EL (cell line): Measurements from ENCODE around the gene S1PR5.
A peak's percentile ranks its signal among the peaks of the same experiment; 100 is the strongest.

Experiments used
- DNase-seq: peaks from one replicate; pipeline ENCODE4 v3.0.0-alpha.2; 2016

Gene S1PR5

DNA sequence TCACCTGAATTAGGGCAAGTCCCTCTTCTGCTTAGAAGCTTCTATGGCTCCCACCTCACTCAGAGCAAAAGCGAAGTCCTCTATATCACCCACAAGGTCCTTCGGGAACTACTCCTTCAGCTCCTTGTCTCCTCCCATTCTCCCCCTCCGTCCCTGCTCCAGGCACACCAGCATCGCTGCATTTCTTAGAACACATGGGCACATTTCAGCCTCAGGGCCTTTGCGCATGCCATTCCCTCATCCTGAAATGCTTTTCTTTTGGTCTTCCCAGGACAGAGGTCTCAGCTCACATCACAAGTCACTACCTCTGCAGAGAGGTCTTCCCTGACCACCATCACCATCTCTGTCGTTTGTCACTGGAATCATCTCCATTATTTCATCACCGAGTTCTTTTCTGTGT lies 4.0 kb downstream of the S1PR5 start:
- no peak for DNase-seq

DNA sequence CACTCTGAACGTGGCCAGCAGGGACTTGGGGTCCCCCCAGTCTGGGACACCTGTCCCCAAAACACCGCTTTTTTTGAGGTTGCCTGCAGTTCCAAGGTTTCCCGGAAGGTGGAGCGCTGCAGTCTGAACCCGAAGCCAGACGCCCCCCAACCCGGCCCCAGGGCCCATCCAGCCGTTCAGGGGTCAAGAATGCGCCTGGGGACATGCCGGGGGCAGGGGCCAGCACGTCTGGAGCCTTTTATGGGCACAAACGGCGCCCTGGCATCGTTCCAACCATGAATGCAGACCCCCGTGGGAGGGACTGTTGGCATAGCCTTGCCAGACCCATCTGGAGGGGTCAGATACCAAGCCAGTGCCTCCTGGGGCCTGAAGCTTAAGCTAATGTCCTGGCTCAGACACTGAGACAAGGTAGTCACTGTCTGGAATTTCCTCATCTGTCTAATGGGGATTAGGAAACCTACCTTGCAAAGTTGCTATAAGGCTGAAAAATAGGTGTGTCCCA lies 6.9 kb downstream of the S1PR5 start:
- DNase-seq = no peak

DNA sequence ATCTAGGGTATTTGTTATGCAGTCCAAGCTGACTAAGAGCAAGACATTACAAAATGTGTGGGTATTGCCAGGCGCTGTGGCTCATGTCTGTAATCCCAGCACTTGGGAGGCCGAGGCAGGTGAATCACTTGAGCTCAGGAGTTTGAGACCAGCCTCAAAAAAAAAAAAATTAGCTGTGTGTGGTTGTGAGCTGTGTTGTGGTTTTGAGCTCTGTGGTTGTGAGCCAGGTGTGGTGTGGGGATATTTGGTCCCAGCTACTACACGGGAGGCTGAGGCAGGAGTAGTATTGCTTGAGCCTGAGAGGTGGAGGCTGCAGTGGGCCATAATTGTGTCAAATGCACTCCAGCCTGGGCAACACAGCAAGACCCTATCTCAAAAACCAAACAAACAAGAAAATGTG lies 8.5 kb downstream of the S1PR5 start:
- DNase-seq = no peak

- no peak for DNase-seq
These were observed 9.2 kb downstream of the S1PR5 start for GRCh38 chr19:10508036-10508435.

GRCh38 chr19:10505583-10506229 lies 11.5 kb downstream of the S1PR5 start:
- DNase-seq = peak; percentile 61

- DNase-seq = peak; percentile 42
These were observed 14.1 kb downstream of the S1PR5 start, which contains the start of gene KEAP1 for GRCh38 chr19:10503002-10503789. KEAP1 (minus strand) TSS chr19:10503356; CDS start chr19:10500033, 3,323 bp downstream.

DNA sequence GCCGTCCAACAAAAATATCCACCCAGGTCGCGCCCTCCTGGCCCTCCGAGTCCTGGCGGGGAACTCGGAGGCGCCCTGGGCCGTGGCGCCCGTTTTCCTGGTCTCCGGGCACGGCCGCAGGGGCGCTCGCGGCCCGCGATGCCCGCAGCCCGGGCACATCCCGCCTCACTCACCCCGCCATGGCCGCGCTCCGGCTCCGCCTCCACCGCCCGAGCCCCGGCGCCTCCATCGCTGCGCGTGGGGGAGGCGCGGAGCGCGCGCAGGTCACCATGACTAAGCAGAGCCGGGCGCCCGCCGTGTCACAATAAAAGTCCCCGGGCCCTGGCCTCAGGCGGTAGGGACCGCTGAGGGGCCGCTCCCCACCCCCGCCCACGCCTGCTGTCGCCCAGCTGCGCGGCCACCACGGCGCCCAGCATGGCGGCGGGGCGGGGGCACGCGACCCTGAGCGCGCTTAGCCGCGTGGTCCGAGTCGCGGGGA lies 14.7 kb downstream of the S1PR5 start:
- peak; percentile 89 for DNase-seq

DNA sequence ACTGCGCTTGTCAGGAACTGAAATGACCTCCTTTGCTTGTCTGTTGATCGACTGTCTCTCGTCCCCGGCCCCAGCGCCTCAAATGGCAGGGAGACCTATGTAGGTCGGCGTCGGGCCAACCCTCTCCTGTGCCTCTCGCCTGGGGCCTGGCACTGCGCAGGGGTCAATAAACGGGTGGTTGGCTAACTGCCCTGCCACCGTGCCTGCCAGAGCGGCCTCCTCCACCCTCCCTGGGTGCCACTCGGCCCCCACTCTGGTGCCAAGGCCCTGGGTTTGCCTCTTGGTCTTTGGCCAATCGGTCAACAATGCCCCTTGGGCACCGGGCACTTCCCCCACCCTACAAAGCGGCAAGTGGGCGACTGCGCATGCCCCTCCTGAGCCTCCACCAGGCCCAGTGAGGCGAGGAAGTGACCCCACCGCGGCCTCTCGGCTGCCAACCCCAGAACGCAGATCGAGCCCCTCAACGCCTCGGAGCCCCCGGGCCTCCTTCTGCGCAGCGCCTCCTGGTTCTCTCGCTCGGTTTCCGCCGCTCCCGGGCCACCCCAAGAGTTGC lies 15.2 kb downstream of the S1PR5 start:
- peak; percentile 68 for DNase-seq

DNA sequence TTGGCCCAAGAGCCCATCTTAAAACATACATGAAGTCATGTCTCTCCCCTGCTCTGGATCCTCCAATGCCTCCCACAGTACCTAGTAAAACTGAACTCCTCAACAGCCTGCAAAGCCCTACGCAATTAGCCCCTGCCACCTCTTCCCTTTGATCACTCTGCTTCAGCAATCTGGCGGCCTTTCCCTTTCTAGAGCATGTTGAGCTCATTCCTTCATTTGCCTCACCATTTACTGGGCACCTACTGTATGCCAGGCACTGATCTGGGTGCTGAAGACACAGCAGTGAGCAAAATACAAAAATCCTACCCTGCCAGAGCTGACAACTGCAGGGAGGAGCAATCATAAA lies 17.0 kb downstream of the S1PR5 start:
- DNase-seq = no peak

GRCh38 chr19:10499550-10500246 lies 17.5 kb downstream of the S1PR5 start:
- no peak for DNase-seq

GRCh38 chr19:10497371-10497770 lies 19.9 kb downstream of the S1PR5 start:
- no peak for DNase-seq

GRCh38 chr19:10491472-10492047 lies 25.7 kb downstream of the S1PR5 start:
- DNase-seq = no peak

- no peak for DNase-seq
These were observed 30.7 kb downstream of the S1PR5 start for GRCh38 chr19:10486551-10486950.

DNA sequence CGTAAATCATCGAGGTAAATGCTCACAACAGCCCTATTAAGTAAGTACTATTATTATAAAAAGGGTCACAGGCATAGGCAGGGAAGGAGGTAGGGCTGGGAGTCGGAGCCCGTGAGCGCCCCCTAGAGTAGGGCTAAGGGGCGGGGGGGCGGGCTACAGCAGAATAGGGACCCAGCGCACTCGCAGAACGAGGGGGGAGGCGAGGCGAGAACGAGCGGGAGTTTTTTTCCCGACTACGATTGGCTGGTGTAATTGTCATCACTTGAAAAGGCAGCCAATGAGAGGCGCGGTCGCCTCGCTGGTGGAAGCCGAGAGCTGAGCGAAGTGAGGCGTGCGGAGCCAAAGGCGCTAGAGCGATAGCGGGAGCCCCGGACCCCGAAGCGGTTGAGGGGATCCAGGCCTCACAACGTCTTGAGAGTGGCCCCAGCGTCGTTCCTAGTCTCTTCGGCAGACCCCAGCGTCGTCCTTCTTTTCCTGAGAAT lies 38.3 kb downstream of the S1PR5 start:
- peak; percentile 92 for DNase-seq

GRCh38 chr19:10478476-10478875 lies 38.8 kb downstream of the S1PR5 start:
- peak; percentile 28 for DNase-seq

DNA sequence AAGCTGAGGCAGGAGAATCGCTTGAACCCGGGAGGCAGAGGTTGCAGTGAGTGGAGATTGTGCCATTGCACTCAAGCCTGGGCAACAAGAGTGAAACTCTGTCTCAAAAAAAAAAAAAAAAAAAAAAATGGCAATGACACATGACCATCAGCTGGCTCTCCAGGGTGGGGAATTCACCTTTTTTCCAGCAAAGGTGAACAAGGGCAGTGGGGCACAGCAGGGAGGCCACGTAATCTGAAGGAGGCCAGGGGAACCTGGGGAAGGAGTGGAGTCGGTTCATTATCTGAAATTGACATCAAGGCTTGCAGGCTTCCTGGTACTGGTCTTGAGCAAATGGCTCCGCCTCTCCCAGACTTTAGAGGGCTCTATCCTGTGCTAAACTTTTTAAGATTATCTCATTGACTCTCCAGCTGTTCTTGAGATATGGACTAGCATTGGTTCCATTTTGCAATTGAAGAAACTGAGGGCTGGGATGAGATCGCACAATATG lies 42.2 kb downstream of the S1PR5 start:
- no peak for DNase-seq

DNA sequence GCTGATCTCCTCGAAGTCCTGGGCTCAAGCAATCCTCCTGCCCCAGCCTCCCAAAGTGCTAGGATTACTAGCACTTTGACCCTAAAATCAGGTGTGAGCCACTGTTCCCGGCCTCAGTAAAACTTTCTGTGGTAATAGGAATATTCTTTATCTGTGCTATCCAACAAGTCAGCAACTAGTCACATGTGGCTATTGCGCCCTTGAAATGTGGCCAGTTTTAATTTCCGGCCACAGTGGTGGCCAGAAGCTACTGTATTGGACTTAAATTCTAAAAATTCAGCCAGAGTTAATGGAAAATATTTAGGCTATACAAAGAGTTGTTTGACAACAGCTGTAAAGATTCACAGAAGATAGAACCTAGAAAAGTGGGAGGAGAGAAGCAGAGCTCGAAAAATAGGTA lies 44.1 kb downstream of the S1PR5 start:
- DNase-seq = no peak

DNA sequence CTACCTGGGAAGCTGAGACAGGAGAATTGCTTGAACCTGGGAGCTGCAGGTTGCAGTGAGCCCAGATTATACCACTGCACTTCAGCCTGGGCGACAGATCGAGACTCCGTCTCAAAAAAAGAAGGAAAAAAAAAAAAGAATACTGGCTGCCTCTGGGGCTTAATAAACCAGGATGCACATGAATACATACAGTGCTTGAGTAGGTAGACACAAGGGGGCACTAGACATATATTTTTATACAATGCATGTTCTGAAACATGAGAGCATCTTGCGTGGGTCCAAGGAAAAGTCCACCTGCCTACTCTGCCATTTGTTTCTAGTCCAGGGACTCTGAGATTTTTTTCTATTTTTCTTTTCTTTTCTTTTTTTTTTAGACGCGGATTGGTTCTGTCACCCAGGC lies 45.3 kb downstream of the S1PR5 start:
- peak; percentile 46 for DNase-seq

- no peak for DNase-seq
These were observed 49.1 kb downstream of the S1PR5 start for GRCh38 chr19:10468133-10468532.

- no peak for DNase-seq
These were observed 50.0 kb downstream of the S1PR5 start for GRCh38 chr19:10467104-10467706.

DNA sequence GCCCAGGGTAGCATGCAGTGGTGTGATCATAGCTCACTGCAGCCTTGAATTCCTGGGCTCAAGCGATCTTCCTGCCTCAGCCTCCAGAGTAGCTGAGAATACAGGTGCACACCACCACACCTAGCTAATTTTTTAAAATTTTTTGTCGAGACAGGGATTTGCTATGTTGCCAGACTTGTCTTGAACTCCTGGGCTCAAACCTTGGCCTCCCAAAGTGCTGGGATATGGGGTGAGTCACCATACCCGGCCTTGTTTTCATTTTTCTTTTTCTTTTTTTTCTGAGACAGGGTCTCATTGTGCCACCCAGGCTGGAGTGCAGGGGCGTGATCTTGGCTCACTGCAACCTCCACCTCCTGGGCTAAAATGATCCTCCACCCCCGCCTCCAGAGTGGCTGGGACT lies 52.8 kb downstream of the S1PR5 start:
- no peak for DNase-seq
